NCI-H526 treated with DMSO at 0.1 percent for 48 hours (cell line): ENCODE results near the gene KLHL17.
"Not testable (repeated sequence)": the region's sequence is repeated elsewhere in the genome, so short reads cannot be mapped to it uniquely, and the experiment has no call there.

Source experiments
- DNase-seq: peaks from one replicate; lab custom pipeline; 2025; lab: John Stamatoyannopoulos, UW

Gene KLHL17

DNA sequence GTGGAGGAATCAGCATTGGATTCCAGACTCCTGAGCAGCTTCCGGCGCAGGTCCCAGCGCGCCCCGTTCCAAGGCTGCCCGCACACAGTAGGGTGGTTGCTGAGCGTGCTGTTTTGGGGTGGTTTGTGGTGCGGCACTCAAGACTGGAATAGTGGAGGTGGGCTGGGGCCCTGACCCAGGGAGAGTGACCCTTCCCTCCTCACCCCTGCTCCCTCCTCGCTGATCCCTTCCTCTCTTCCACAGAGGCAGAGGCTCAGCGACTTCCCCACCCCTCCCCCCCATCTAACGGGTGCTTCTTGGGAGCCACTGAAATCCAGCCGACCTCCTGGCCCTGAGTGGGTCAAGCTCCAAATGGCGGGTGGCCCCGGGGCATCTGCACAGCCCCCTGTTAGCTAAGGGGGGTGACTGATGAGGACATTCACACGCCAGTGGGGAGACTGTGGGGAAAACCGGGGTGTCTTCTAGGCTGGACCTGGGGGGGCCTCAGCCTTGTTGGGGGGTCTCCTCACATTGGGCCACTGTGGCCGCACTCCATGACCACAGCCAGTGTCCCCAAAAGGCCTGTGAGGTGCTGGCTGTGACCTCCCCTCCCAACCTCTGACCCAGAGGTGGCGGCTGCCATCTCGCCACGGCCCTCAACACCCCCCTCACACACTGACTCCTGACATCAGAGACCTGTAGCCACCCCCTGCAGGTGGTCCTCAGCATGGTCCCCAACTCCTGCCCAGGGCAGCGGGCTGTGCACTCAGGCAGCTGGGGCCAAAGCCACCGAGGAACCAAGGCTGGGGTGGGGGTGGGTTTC lies 43.4 kb downstream of the KLHL17 start:
- no peak for DNase-seq

DNA sequence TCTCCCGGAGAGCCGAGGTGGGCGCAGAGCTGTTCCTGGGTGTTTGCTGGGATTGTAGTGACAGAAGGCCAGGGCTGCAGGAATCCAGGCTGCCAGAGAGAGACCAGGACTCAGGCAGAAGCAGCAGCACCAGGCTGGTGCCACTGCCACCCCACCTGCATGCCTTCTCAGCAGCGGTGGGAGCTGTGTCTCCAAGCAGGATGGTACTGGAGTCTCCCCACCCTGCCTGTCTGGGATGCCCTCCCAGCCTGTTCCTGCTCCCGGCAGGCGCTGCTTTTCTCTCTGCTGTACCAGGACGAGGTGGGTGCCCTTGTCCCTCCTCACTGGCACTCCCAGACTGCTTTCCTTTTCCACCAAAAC lies 44.0 kb downstream of the KLHL17 start:
- DNase-seq: no peak

DNA sequence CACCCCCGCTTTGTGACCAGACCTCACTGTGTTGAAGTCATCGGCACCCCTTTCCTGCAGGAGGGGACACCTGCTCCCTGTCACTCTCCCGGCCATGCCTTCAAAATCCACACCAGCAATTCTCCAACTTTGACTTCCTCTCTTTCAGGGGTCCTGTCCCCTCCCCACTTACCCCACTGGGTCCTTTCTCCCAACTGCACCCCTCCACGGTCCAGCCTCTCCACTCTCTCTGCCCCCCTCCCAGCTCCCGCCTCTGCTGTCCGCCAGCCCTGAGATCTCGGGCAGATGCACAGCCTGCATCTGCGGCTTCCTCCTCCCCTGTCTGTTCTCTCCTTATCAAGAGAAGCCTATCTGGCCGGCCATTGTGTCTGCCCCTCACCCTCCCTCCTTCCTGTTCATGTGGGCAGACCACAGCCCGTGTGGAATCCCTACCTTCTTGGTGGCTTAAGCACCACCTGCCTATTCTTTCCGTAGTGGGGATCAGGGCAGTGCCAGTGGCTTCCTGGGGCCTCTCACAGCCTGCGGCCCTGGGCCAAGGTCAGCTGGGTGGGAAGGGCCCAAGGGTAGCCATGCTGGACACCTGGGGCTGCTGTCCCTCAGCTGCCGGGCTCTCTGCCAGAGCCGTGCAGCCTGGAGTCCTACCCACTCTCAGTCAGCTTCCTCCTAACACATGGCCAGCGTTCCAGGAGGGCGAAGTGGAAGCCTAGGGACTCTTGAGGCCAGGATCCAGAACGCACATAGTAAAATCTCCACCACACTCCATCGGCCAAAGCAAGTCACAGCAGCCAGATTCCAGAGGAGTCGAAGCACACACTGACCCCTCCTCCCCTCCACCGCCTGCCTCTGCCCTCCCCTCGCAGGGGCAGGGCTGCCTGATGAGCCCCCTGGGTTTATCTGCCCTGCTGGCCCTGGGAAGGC lies 44.7 kb downstream of the KLHL17 start:
- no peak for DNase-seq

DNA sequence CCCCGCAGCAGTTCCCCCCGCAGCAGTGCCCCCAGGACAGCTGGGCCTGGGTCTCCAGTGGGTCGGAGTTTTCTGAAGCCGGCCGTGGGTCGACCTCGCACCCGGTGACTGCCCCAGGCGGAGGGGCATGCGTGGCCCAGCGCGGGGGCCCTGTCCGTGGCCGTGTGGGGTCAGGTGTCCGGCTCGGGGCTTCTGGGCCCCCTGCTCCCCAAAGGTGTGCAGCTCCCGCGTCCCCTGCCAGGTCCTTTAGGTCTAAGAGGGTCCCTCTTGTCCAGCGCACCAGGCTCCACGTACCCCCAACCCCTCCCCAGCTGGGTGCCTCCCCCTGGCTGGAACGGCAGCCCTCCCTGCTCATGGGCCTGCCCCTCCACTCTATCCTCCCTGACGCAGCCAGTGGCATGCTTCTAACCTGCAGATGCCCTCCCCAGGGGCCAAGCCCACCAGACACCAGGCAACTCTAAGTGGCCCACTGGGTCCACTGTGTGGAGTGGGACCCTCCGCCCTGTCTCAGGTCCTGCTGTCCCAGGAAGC lies 45.5 kb downstream of the KLHL17 start:
- DNase-seq: no peak

DNA sequence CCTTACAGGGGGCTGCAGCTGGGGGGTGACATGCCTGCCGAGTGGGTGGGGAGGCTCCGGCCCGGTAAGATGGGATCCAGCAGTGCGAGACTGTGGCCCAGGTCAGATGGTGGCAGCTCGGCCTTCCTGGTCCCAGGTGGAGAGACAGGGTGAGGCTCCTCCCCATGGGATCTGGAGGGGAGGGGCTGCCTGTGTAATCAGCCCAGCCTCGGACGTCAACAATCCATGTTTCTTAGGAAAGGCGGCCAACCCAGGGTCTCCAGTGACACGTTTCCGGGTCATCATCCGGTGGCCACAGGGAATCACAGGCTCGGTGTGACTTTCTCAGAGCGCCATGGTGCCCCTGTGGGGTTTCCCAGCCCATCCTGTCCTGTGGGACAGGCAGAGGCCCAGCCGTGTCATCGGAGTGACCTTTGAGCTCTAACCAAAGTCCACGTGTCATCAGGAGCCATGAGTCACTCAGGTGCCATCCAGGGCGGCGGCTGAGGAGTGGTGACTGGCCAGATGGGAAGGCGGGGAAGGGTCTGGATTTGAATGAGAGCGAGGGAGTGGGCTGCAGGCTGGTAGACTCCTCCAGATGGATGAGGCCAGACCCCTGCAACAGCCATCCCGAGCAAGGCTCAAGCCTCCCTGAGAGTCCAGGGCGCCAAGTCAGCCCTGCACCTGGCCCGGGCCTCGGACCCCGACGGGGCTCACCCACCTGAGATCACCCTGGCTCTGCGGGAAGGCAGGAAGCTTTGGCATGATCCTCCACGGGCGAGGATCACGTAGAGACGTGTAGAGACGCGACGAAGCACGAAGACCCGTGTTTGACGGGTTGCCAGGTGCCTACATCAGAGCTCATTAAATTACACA lies 46.1 kb downstream of the KLHL17 start:
- no peak for DNase-seq

DNA sequence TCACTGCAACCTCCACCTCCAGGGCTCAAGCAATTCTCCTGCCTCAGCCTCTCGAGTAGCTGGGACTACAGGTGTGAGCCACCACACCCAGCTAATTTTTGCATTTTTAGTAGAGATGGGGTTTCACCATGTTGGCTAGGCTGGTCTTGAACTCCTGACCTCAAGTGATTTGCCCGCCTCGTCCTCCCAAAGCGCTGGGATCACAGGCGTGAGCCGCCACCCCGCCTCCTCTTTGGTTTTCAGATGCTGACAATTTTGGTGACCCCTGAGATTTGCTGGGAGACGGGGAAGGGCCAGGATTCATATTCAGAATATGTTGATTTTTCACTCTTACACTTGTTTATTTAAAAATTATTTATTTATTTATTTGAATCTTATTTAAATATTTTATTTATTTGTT lies 49.7 kb downstream of the KLHL17 start:
- not testable (repeated sequence) for DNase-seq

DNA sequence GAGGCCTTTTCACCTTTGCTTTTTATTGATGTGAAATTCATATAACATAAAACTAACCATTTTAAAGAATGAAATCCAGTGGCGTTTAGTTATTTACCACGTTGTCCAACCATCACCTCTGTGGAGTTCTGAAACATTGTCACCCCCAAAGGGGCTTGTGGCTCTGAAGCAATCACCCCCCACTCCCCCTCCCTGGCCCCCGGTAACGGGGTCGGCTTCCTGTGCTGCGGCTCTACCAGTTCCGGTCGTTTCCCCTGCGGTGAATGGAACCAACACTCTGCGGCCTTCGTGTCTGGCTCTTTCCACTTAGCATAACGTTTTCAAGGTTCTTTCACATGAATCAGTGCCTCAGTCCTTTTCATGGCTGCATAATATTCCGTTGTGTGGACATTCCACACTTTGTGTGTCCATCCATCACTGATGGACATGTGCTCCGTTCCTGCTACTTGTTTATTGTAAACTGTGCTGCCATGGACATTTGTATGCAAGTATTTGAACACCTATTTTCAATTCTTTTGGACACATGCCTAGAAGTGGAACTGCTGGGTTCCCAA lies 51.1 kb downstream of the KLHL17 start:
- DNase-seq: no peak

DNA sequence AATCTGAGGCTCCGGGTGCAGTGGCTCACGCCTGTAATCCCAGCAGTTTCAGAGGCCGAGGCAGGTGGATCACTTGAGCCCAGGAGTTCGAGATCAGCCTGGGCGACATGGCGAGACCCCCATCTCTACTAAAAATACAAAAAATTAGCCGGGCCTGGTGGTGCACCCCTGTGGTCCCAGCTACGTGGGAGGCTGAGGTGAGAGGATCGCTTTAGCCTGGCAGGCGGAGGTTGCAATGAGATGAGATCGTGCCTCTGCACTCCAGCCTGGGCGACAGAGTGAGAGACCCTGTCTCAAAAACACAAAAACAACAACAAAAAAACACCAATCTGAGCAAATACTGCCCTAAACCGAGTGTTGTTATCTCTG lies 52.3 kb downstream of the KLHL17 start:
- DNase-seq: not testable (repeated sequence)

DNA sequence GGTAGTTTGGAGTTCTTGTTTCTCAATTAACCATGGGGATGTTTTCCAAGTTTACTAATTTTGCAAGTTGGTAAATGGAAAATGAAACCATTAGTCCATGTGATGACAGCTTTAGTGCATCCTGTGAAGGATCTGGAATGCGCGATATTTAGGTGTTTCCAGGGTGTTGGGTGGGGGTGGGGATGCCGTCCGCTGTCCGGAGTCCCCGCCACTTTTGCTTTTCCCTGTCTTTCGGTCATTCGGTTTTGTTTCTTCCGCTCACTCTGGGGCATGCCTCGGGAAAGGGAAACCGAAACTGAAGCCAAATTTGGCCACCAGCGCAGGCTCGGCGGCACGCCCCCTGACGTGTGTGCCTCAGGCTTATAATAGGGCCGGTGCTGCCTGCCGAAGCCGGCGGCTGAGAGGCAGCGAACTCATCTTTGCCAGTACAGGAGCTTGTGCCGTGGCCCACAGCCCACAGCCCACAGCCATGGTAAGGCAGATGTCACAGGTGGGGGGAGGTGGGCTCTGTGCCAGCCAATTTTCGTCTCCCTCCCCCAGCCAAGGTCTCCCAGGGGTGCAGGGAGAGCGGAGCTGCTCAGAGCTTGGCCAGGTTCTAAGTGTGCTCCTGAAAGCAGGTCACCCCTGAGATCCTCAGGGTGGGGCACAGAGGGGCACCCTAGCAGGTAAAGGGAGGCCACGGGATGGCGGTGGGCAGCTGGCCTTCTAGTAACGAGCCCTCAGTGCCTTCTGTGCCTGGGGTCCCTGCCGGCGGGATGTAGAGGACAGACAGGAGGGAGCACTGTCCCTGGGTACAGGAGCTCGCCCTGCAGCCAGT lies 52.9 kb downstream of the KLHL17 start, which contains the start of gene ISG15:
ISG15 (plus strand) TSS at position 393 of the 817 bp plus-strand sequence; CDS start at position 470, 77 bp downstream.
- DNase-seq: peak; percentile 56

DNA sequence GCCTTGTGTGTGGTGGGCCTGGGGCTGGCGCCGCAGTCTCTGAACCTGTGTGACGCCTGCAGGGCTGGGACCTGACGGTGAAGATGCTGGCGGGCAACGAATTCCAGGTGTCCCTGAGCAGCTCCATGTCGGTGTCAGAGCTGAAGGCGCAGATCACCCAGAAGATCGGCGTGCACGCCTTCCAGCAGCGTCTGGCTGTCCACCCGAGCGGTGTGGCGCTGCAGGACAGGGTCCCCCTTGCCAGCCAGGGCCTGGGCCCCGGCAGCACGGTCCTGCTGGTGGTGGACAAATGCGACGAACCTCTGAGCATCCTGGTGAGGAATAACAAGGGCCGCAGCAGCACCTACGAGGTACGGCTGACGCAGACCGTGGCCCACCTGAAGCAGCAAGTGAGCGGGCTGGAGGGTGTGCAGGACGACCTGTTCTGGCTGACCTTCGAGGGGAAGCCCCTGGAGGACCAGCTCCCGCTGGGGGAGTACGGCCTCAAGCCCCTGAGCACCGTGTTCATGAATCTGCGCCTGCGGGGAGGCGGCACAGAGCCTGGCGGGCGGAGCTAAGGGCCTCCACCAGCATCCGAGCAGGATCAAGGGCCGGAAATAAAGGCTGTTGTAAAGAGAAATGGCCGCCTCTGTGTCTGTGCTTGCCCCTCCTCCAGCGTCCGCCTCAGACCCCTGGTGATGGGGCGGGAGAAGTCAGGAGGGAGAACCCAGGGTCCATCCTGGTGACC lies 53.7 kb downstream of the KLHL17 start:
- peak; percentile 38 for DNase-seq

DNA sequence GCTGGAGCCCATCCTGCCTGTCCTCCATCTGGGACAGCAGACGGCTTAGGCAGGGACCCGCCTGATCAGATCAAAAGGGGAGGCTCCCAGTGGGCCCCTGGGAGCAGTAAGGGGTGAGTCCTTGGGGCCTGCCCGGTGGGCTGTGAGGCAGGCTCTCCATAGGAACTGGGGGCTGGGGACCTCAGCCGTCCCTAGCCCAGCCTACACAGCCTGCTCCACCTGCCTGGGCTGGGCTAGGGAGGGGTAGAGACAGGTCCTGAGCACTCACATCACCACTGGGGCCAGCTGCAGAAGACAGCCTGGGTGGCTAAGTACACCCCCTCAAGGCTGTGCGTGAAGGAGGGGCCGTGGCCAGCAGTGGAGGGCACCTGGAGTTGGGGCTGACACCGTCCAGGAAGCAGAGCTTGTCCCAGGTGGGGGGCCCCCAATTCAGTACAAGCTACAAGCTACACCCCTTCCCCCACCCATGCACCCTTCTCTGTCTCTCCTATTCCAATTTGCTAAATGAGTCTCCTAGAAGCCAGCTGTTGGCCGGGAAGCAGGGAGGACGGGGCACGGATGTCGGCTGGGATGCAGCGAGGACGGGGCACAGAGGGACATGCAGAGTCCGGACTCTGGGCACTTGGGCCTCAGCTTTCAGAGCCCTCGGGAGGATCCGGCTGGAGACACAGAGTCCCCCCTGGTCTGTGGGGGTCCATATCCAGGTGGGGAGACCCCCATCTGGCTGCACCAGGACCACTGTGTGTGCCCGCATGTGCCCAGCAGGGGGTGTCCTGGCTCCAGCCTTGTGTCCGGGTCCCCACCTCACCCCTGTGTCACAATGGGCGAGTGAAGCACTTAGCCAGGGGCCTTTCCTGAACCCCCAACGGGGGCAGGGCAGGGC lies 54.7 kb downstream of the KLHL17 start:
- DNase-seq: no peak
